ENCODE results near the gene SLC26A9.
"Not testable (repeated sequence)": the region's sequence is repeated elsewhere in the genome, so short reads cannot be mapped to it uniquely, and the experiment has no call there.

The SLC26A9 gene

DNA sequence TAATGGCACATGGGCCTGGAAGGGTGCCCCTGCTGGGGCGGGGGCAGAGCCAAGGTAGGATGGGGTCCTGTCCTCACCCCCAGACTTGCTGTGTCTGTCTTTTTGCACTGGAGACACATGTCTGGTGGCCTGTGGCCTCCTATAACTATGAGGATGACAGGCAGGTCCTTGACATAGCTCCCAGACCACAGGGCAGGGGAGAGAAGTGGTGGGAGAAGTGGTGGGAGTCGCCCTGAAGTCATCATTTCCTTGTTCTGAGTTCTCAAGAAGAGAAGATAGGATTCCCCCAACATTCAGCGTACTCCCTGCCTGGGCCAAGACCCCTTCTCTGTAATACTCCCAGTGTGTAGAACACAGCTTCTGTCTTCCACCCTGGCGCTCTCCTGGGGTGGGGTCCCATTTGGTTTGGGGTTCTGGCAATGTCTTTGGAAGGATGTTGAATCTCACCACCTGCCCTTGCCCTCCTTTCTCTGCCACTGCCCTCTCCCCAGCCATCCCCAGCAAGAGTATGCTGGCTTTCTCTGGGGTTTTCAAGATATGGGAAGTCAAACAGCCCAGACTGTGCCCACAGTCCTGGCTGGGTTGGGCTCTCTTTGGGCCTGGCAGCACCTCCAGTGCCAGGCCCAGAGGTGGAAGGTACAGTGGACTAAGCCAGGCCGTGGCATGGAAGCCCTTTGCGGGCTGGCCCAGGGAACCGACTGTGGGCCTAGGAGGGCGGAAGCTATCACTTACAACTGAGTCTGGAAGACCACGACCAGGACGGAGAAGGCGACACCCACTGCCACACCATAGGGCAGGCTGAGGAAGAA is 19.4 kb downstream of the SLC26A9 start:
- DNase-seq: no peak

DNA sequence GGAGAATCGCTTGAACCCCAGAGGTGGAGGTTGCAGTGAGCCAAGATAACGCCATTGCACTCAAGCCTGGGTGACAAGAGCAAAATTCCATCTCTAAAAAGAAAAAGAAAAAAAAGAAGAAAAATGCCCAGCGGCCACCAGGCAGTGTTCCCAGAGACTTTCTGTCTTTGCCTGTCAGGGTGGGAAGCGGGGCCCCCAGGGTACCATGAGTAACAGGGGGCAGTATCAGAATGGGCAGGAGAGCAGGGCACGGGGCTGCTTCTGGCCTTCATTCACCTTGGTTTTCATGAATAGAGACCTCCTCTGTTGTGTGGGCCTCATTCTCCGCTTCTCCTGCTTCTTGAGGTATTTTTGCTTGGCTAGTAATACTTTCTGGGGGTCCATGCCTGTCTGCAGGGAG is 20.4 kb downstream of the SLC26A9 start:
- no peak for DNase-seq

DNA sequence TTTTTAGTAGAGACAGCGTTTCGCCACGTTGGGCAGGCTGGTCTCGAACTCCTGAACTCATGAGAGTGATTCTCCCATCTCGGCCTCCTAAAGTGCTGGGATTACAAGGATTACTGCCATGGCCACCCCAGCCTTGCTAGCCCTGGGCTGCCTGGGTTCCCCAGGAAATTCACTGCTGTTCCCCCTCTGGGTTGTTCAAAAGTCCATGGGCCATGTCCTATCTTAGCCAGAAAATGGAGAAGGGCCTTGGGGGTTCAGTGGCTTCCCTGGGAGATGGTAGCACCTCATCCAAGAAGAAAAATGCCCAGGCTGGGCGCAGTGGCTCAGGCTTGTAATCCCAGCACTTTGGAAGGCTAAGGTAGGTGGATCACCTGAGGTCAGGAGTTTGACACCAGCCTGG is 20.9 kb downstream of the SLC26A9 start:
- no peak for DNase-seq

DNA sequence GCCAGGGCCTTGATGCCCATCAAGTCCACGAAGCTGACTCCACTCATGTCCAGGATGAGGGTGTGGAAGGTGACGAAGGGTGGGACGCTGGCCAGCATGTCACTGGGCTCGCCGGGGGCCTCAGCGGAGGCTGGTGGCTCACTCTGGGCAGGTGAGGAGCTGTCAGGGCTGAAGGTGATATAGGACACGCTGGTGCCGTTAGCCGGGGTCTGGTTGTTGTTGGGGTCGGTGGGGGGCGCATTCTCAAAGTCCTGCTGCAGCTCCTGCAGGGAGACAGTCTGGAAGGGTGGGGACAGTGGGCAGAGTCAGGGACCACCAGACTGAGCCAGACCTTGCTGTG is 21.7 kb downstream of the SLC26A9 start:
- DNase-seq: no peak

DNA sequence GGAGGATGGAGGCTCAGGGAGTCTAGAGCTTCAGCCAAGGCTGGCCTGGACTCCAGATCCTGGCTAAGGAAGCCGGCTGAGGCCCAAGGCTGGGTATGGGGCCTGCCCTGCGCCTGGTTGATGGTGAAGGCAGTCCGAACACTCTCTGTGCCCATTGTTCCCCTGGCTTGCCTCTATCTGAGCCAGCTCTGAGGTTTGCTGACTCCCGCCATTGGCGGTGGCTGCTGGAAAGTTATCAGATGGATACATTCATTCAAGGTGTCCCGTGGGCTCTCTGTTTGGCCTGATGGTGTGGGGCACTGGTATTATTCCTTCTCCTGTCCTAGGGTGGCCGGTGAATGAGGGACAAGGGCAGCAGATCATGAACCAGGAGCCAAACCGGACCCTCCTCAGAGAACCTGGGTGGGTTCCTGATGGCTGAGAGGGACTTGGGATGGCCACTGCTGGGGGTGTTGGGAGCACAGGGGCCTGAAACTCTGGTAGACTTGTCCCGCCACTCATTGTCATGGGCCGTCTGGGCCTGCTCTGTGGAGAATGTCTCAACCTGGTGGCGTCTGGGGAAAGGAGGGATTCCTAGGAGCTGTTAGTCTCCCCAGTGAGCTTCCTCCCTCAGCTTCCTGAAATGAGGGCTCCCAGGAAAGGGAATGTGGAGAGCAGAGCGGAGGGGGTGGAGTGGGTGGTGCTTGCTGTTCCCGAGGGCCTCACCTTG is 22.2 kb downstream of the SLC26A9 start:
- DNase-seq: no peak

DNA sequence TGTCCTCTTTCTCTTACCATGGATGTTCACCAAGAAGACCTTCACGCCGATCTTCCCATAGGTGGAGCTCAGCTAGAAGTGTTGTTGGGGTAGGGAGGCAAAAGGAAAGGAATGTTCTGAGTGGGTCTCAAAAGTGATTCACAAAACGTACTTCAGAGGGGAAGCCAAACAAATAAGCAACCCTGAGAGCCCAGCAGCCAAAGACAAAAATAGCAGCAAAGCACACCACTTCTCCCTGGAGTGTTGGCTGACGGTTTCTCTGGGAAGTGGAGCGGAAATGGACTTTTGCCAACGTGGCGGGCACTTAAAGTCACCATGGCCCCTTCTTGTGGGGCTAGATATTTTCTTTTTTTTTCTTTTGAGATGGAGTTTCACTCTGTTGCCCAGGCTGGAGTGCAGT is 23.1 kb downstream of the SLC26A9 start:
- no peak for DNase-seq

DNA sequence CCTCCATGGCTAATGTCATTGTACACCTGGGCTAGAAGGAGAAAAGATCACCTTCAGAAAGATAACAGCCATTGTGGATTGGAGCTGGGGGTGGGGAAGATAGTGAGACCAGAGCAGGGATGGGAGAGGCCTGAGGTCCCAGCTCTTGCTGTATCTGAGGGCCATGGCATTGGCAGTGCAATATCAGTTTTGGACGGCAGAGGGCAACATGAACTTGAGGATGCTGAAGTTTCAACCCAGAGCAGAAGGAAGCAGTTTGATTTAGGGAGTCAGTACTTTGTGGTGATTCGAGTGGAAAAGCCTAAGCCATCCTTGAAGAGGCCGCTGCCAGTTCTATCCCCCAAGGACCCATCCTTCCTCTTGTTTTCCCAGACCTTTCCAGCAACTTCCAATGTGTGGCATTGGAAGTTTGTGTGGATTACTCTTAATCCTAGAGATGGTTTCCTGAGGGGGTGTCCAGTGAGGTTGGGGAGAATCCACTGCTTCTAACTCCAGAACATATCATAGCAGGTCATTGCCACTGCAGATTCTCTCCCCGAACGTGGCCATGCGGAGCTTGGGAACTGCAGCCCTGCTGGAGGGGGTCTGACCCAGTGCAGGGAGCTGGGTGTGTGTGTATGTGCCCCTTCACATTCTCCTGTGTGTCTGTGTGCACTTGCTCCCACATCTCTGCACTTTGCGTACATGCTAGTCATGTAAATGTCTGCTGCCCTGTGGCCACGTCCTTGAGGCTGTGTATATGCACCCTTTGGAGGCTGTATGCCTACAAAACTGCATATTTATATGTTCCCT is 24.1 kb downstream of the SLC26A9 start:
- DNase-seq: peak; percentile 37

DNA sequence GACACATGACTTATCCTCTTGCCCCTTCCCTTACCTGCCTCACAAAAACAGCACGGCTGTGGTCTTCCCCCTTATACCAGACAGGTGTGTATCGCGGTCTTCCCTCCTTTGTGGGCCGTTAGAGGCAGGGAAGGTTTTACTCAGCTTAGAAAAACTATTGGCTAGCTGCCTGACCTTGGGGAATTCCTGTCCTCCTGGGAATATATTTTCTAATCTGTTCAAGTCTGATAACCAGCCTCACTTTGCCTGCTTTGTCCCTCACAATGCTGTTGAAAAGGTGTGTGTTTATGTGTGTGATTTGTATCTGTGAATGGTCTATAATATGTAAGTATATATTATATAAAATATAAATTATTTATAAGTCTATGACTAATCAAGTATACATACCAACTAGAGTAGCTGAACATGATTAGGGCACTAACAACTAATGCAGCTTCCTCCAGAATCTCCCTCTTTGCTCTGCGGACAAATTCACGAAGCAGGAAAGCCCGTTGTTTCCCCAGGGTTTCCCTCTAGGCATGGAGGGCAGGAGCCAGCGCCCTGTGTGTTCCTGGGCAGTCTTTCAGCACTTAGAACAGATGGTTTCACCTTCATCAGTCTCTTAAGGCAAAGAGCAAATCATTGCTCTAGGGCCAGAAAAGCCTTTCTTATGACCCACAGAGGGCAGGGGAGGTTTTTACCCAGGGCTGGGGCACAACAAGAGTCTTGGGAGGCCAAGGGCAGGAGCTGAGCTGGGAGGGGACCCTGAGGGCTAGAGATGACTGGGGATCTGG is 25.6 kb downstream of the SLC26A9 start:
- DNase-seq: no peak

DNA sequence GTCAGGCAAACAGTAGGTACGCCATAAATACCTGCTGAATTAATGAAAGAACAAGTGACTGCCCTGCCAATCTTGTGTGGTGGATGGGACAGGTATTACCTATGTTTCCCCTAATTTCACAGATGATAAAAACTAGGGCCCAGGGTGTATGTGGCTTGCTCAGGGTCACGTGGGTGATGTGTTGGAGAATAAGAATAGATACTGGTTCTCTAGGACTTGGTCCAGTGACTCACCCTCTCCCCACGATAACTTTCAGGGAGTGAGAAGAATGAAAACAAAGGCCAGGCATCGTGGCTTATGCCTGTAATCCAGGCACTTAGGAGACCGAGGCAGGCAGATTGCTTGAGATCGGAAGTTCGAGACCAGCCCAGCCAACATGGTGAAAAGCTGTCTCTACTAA is 26.7 kb downstream of the SLC26A9 start:
- no peak for DNase-seq

DNA sequence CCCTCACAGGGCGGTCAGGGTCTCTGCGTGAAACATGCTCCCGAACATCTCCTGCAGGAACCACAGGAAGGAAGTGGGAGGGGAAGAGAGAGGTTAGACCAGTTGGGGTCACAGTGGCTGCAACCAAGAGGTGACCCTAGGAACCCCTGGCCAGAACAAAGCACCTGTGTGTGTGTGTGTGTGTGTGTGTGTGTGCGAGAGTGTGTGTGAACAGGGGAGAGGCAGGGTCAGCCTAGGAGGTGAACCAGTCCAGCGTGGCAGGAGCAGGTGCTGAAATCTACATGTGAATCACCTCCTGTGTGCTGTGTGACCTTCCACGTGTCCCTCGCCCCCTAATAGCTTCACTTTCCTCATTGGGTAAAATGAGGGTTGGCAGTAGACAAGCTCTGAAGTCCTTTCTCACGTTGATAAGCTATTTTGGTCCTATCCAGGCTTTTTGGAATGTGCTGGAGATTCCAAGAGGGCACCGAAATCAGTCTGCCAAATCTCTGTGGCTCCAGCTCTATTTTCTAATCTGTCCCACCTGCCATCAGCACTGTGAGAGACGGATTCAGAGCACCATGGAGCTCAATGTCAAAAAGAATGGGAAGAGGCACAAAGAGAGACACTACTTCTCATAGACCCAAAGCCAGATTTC is 27.8 kb downstream of the SLC26A9 start:
- DNase-seq: no peak

DNA sequence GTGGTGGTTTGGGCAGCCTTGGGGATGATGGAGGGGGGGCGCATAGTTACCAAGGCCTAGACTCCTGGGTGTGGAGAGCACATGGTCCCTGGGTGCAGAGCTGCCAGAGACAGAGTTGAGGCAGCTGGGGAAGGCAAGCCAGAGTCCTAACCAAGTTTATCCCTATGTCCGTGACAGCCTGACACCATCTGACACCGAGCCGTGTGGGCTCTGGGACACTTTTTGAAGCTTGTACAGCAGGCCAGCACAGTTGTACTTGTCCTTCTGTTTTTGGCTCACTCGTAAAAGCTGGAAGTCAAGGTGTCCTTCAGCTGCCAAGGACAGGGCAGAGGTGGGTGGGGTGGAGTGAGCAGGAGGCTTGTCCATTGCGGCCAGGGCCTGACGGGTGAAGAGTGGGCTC is 28.5 kb downstream of the SLC26A9 start:
- no peak for DNase-seq

DNA sequence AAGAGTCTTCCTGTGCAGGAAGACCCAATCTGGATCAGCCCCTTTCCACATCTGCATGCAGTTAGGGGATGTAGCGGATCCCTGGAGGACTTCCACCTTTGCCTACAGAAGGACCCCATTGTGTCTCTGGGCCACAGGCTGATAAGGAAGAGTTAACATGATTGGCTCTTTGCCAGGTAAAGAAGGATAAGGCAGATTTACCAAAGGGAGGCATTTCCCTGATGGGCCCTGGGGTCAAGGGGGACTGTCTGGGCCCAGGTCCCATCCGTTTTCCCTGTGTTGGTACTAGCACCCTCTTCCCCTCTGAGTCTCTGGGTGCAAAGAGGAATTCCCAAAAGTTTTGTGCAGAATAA is 29.1 kb downstream of the SLC26A9 start:
- DNase-seq: no peak

DNA sequence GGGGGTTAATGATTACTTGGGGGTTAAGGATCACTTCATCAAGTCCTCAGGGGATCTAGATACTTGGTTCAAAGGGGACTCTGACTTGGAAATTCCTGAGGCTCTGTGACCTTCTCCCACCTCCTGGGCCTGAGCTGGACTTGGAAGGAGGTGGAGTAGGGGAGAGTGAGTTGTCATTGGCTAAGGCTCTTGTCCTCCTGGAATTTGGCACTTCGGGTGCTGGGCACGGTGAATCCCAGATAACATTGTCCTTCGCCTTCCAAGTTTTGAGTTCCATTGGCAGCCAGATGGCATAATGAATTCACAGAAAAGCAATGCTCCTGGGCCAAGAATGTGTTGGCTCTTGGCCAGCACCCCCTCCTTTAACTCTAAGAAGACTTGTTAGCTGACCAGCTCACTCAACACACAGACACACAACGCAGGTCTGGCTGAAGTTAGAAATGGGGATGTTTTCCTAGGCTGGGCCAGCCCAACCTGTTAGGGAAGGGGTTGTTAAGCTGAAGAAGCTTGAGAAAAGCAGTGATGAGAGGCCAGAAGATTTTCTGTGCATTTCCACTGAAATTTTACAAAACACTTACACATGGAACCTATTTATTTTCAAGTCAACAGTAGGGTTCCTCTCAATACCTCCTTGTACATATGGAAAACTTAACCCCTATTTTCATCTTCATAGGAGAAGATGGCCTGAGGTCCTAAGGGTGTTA is 29.7 kb downstream of the SLC26A9 start:
- DNase-seq: no peak

DNA sequence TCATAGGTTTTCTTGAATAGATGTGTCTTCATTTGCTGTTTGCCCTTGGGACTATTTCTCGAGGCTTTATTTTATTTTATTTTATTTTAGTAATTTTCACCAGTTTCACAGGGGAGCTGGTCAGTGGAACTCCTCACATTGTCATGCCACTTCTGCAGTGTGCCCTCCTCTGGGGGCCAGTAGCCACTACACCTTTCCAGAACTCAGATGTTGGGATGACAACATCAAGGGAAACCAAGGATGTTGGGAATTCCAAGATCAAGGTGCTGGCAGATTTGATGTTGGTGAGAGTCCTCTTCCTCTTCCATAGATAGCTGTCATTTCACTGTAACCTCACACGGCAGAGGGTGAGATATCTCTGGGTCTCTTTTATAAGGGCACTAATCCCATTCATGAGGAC is 35.5 kb downstream of the SLC26A9 start:
- DNase-seq: peak; percentile 27

DNA sequence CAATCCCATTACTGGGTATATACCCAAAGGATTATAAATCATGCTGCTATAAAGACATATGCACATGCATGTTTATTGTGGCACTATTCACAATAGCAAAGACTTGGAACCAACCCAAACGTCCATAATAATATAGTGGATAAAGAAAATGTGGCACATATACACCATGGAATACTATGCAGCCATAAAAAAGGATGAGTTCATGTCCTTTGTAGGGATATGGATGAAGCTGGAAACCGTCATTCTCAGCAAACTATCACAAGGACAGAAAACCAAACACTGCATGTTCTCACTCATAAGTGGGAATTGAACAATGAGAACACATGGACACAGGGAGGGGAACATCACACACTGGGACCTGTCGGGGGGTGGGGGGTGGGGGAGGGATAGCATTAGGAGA is 38.2 kb downstream of the SLC26A9 start:
- DNase-seq: not testable (repeated sequence)

DNA sequence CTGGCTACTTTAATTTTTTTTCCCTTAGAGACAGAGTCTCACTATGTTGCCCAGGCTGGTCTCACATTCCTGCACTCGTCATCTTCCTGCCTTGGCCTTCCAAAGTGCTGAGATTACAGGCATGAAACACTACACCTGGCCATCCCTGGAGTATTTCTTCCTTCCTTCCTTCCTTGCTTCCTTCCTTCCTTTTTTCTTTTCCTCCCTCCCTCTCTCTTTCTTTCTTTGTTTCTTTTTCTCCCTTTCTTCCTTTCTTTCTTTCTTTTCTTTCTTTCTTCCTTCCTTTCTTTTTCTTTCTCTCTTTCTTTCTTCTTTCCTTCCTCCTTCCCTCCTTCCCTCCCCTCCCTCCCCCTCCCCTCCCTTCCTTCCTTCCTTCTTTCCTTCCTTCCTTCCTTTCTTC is 46.9 kb downstream of the SLC26A9 start:
- no peak for DNase-seq

DNA sequence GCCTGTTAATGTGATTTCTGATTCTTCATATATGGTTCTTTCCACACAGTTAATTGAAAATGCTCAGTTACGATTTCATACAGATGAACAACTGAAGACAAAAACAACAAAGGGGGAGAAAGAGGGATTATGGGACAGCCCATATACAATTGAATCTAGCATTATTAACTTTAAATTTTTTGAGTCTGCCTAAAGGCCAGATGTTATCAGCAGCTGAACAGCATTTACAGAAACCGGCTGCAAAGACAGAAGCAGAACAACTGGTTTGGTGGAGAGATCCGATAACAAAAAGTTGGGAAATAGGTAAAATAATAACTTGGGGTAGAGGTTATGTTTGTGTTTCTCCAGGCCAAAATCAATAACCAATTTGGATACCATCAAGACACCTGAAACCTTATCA is 49.1 kb downstream of the SLC26A9 start:
- DNase-seq: not testable (repeated sequence)

DNA sequence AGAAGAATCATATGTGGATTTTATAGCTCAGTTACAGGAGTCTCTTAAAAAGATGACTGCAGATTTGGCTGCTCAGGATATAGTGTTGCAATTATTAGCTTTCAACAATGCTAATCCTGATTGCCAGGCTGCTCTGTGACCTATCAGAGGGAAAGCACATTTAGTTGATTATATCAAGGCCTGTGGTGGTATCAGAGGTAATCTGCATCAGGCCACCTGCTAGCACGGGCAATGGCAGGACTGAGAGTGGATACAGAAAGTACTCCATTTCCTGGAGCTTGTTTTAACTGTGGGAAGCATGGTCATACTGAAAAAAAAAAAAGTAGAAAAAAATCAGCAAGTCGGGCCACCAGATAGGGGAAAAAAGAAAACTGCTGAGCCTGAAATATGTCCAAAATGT is 51.1 kb downstream of the SLC26A9 start:
- not testable (repeated sequence) for DNase-seq

DNA sequence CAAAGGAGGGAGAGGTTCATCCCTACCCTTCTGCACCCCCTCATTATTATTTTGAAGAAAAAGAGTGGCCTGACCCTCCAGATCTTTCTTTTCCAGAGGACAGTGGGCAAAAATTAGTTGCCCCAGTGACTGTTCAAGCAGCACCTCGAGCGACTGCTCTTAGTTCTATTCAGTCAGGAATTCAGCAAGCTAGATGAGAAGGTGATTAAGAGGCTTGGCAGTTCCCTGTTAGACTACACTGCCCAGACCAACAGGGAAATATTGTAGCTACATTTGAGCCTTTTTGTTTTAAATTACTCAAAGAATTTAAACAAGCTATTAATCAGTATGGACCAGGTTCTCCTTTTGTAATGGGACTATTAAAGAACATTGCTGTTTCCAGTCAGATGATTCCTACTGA is 51.8 kb downstream of the SLC26A9 start:
- DNase-seq: peak; percentile 6

DNA sequence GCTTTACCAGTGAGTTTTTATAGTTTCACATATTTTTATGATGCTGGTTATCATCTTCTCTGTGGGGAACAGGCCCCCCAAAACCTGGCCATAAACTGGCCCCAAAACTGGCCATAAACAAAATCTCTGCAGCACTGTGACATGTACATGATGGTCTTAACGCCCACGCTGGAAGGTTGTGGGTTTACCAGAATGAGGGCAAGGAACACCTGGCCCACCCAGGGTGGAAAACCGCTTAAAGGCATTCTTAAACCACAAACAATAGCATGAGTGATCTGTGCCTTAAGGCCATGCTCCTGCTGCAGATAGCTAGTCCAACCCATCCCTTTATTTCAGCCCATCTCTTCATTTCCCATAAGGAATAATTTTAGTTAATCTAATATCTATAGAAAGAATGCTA is 52.6 kb downstream of the SLC26A9 start:
- not testable (repeated sequence) for DNase-seq

DNA sequence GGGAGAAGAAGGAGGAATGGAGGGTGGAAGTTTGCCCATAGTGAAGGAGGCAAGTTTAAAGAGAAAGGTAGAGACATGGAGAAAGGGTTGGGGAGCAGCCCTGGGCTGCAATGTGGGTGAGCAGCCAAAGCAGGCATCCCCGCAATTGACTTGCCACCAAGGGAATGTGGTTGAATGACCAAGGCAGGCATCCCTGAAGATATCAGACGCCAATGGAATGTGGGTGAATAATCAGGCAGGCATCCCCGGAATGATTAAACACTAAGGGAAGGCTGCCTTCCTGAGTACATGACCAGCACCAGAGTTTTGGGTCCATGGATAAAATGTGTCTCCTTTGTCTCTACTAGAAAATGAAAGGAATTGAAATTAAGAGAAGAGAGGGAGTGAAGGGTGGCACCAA is 53.5 kb downstream of the SLC26A9 start:
- peak; percentile 16 for DNase-seq

DNA sequence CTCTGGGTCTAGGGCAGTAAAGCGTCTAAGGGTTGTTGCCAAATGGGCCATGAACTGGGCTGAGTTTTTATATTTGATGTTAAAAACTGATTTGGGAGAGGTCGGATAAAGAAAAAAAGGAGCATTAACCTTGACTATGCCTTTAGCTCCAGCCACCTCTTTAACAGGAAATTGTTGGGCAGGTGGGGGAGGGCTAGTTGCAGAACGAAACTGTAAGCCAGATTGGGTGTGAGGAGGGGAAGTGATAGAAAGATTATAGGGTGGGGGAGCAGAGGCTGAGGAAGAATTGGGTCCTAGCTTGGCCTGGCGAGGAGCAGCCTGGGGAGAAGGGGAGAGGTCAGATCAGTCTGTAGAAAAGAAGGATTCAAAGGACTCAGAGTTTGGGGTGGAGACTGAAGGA is 54.2 kb downstream of the SLC26A9 start:
- not testable (repeated sequence) for DNase-seq
